Activated naive CD8-positive, alpha-beta T cell treated with anti-CD3 and anti-CD28 coated beads, Interleukin-2, amount 50 U/mL, for 24 hours (primary cell): ENCODE results near the gene AJAP1.

ENCODE experiments used
- ATAC-seq: fragments of 150-1000 bp; cut with Tn5 transposase; one replicate; pipeline ENCODE4 v1.10.0; 2021
- DNase-seq: peaks from one replicate; pipeline ENCODE4 v3.0.0; 2021
- H3K27ac Mint-ChIP-seq: one replicate; pipeline ENCODE4 v1.8.0; 2021; ENCODE audit warnings: mild to moderate bottlenecking, mixed read lengths
- H3K27me3 Mint-ChIP-seq: one replicate; pipeline ENCODE4 v1.8.0; 2021; ENCODE audit warnings: mixed read lengths
- H3K36me3 Mint-ChIP-seq: one replicate; pipeline ENCODE4 v1.8.0; 2021; ENCODE audit warnings: low read depth, mixed read lengths
- H3K4me1 Mint-ChIP-seq: one replicate; pipeline ENCODE4 v1.8.0; 2021; ENCODE audit warnings: mixed read lengths
- H3K4me3 Mint-ChIP-seq: one replicate; pipeline ENCODE4 v1.8.0; 2021; ENCODE audit warnings: mild to moderate bottlenecking, moderate library complexity, mixed read lengths
- H3K9me3 Mint-ChIP-seq: one replicate; pipeline ENCODE4 v1.8.0; 2021; ENCODE audit warnings: mixed read lengths

AJAP1 gene

GRCh38 chr1:4772294-4773010 is 118.0 kb downstream of the AJAP1 start:
- no peak for ATAC-seq
- H3K27ac Mint-ChIP-seq = no peak overlapping the region
- H3K4me3 Mint-ChIP-seq = no peak overlapping the region
- no peaks in the 10 kb centered on the region for H3K27me3 Mint-ChIP-seq
- no peaks in the 10 kb centered on the region for H3K4me1 Mint-ChIP-seq
- H3K9me3 Mint-ChIP-seq = no peaks in the 10 kb centered on the region
- no peaks in the 10 kb centered on the region for H3K36me3 Mint-ChIP-seq
- DNase-seq = no peak

GRCh38 chr1:4773226-4773625 is 118.8 kb downstream of the AJAP1 start:
- H3K27me3 Mint-ChIP-seq = no peaks in the 10 kb centered on the region
- ATAC-seq = no peak

GRCh38 chr1:4775506-4775905 is 121.1 kb downstream of the AJAP1 start:
- ATAC-seq (no peak), DNase-seq (no peak)
- Mint-ChIP-seq H3K4me1 (no peaks in the 10 kb centered on the region), H3K27ac (no peak overlapping the region), H3K36me3 (no peaks in the 10 kb centered on the region), H3K9me3 (no peaks in the 10 kb centered on the region), H3K4me3 (no peak overlapping the region), H3K27me3 (peaks cover 3% of the 10 kb centered on the region)

More at GRCh38 chr1:4773226-4773625, 118.8 kb downstream of the AJAP1 start:
- H3K4me1 Mint-ChIP-seq = no peaks in the 10 kb centered on the region
- H3K9me3 Mint-ChIP-seq = no peaks in the 10 kb centered on the region
- no peaks in the 10 kb centered on the region for H3K36me3 Mint-ChIP-seq
- no peak overlapping the region for H3K27ac Mint-ChIP-seq
- H3K4me3 Mint-ChIP-seq = no peak overlapping the region
- no peak for DNase-seq

GRCh38 chr1:4778056-4778455 is 123.6 kb downstream of the AJAP1 start:
- H3K36me3 Mint-ChIP-seq = no peaks in the 10 kb centered on the region
- no peak overlapping the region for H3K4me3 Mint-ChIP-seq
- DNase-seq = no peak
- H3K27me3 Mint-ChIP-seq = peaks cover 3% of the 10 kb centered on the region
- ATAC-seq = no peak
- H3K9me3 Mint-ChIP-seq = no peaks in the 10 kb centered on the region
- no peaks in the 10 kb centered on the region for H3K4me1 Mint-ChIP-seq
- H3K27ac Mint-ChIP-seq = no peak overlapping the region

GRCh38 chr1:4781646-4782045 is 127.2 kb downstream of the AJAP1 start:
- Mint-ChIP-seq H3K36me3 (no peaks in the 10 kb centered on the region), H3K4me3 (no peak overlapping the region), H3K4me1 (no peaks in the 10 kb centered on the region), H3K9me3 (no peaks in the 10 kb centered on the region), H3K27ac (no peak overlapping the region), H3K27me3 (peaks cover 3% of the 10 kb centered on the region)
- no peak for DNase-seq
- no peak for ATAC-seq

- H3K36me3 Mint-ChIP-seq = no peaks in the 10 kb centered on the region
- ATAC-seq (no peak), DNase-seq (no peak)
- H3K27ac Mint-ChIP-seq = no peak overlapping the region
- no peaks in the 10 kb centered on the region for H3K9me3 Mint-ChIP-seq
- H3K4me3 Mint-ChIP-seq = no peak overlapping the region
- peaks cover 4% of the 10 kb centered on the region for H3K27me3 Mint-ChIP-seq
- no peaks in the 10 kb centered on the region for H3K4me1 Mint-ChIP-seq
Measured at GRCh38 chr1:4784761-4785160, 130.4 kb downstream of the AJAP1 start.

- ATAC-seq (no peak), DNase-seq (no peak)
- H3K36me3 Mint-ChIP-seq = no peaks in the 10 kb centered on the region
- no peak overlapping the region for H3K27ac Mint-ChIP-seq
- H3K4me1 Mint-ChIP-seq = no peaks in the 10 kb centered on the region
- H3K4me3 Mint-ChIP-seq = no peak overlapping the region
- no peaks in the 10 kb centered on the region for H3K9me3 Mint-ChIP-seq
- peaks cover 6% of the 10 kb centered on the region for H3K27me3 Mint-ChIP-seq
Measured at GRCh38 chr1:4786055-4786454, 131.6 kb downstream of the AJAP1 start.

- DNase-seq = no peak
- no peak overlapping the region for H3K4me3 Mint-ChIP-seq
- no peaks in the 10 kb centered on the region for H3K4me1 Mint-ChIP-seq
- no peak for ATAC-seq
- no peaks in the 10 kb centered on the region for H3K9me3 Mint-ChIP-seq
- H3K36me3 Mint-ChIP-seq = no peaks in the 10 kb centered on the region
- H3K27me3 Mint-ChIP-seq = peaks cover 6% of the 10 kb centered on the region
- H3K27ac Mint-ChIP-seq = no peak overlapping the region
Measured at GRCh38 chr1:4787551-4787950, 133.1 kb downstream of the AJAP1 start.

- ATAC-seq (no peak), DNase-seq (no peak)
- no peaks in the 10 kb centered on the region for H3K9me3 Mint-ChIP-seq
- no peaks in the 10 kb centered on the region for H3K4me1 Mint-ChIP-seq
- no peak overlapping the region for H3K4me3 Mint-ChIP-seq
- H3K27ac Mint-ChIP-seq = no peak overlapping the region
- H3K36me3 Mint-ChIP-seq = no peaks in the 10 kb centered on the region
- peaks cover 6% of the 10 kb centered on the region for H3K27me3 Mint-ChIP-seq
Measured at GRCh38 chr1:4792565-4792964, 138.2 kb downstream of the AJAP1 start.

- ATAC-seq = no peak
- peaks cover 2% of the 10 kb centered on the region for H3K27me3 Mint-ChIP-seq
- H3K27ac Mint-ChIP-seq = no peak overlapping the region
- H3K4me1 Mint-ChIP-seq = no peaks in the 10 kb centered on the region
- H3K9me3 Mint-ChIP-seq = no peaks in the 10 kb centered on the region
- no peak overlapping the region for H3K4me3 Mint-ChIP-seq
- no peaks in the 10 kb centered on the region for H3K36me3 Mint-ChIP-seq
- no peak for DNase-seq
Measured at GRCh38 chr1:4794020-4794780, 139.8 kb downstream of the AJAP1 start.

- Mint-ChIP-seq H3K9me3 (no peaks in the 10 kb centered on the region), H3K36me3 (no peaks in the 10 kb centered on the region), H3K4me1 (no peaks in the 10 kb centered on the region), H3K27me3 (peaks cover 9% of the 10 kb centered on the region), H3K4me3 (no peak overlapping the region), H3K27ac (no peak overlapping the region)
- ATAC-seq (no peak), DNase-seq (no peak)
Measured at GRCh38 chr1:4796161-4797015, 142.0 kb downstream of the AJAP1 start.

- Mint-ChIP-seq H3K9me3 (no peaks in the 10 kb centered on the region), H3K4me3 (no peak overlapping the region), H3K4me1 (no peaks in the 10 kb centered on the region), H3K27me3 (peaks cover 9% of the 10 kb centered on the region), H3K27ac (no peak overlapping the region), H3K36me3 (no peaks in the 10 kb centered on the region)
- DNase-seq = no peak
- ATAC-seq = no peak
Measured at GRCh38 chr1:4797016-4797410, 142.6 kb downstream of the AJAP1 start.

GRCh38 chr1:4797429-4797828 is 143.0 kb downstream of the AJAP1 start:
- H3K4me1 Mint-ChIP-seq = no peaks in the 10 kb centered on the region
- no peak for ATAC-seq
- H3K9me3 Mint-ChIP-seq = no peaks in the 10 kb centered on the region
- no peak overlapping the region for H3K27ac Mint-ChIP-seq
- peaks cover 9% of the 10 kb centered on the region for H3K27me3 Mint-ChIP-seq
- no peak overlapping the region for H3K4me3 Mint-ChIP-seq
- DNase-seq = no peak
- no peaks in the 10 kb centered on the region for H3K36me3 Mint-ChIP-seq

GRCh38 chr1:4801192-4801924 is 146.9 kb downstream of the AJAP1 start:
- no peak overlapping the region for H3K4me3 Mint-ChIP-seq
- H3K27me3 Mint-ChIP-seq = peaks cover 26% of the 10 kb centered on the region
- no peaks in the 10 kb centered on the region for H3K36me3 Mint-ChIP-seq
- no peaks in the 10 kb centered on the region for H3K9me3 Mint-ChIP-seq
- ATAC-seq (no peak), DNase-seq (no peak)
- H3K27ac Mint-ChIP-seq = no peak overlapping the region
- no peaks in the 10 kb centered on the region for H3K4me1 Mint-ChIP-seq
